SK-N-SH (cell line): ENCODE measurements around the gene NFIA.

Source experiments
- CTCF ChIP-seq: fragments of 200-600 bp; sonication (generic); IDR thresholded peaks from 2 replicates; pipeline ENCODE4 v1.6.1; 2017; ENCODE audit warnings: antibody characterized with exemption, mild to moderate bottlenecking, moderate library complexity
- GATA2 ChIP-seq: sonication (generic); formaldehyde crosslinking; IDR thresholded peaks from 2 replicates; pipeline ENCODE4 v1.5.0; 2020; ENCODE audit warnings: mild to moderate bottlenecking, missing genetic modification reagents
- RCOR1 ChIP-seq: fragments of 150-350 bp; IDR thresholded peaks from 2 replicates; pipeline ENCODE4 v1.6.1; 2017; ENCODE audit warnings: antibody characterized with exemption, low read length
- RXRA ChIP-seq: IDR thresholded peaks from 2 replicates; pipeline ENCODE4 v1.4.0; 2012; ENCODE audit warnings: low read depth, mild to moderate bottlenecking, borderline replicate concordance
- YY1 ChIP-seq: IDR thresholded peaks from 2 replicates; pipeline ENCODE4 v1.4.0; 2012; ENCODE audit warnings: low read depth, mild to moderate bottlenecking

GRCh38 chr1:61265665-61266064 lies 183.3 kb downstream of the NFIA start:
- TF ChIP-seq CTCF, result no peak
- no peak for TF ChIP-seq YY1
- no peak for TF ChIP-seq RXRA
- no peak for TF ChIP-seq RCOR1
- TF ChIP-seq GATA2 (CRISPR knock-in tag), result no peak
